Measurements from ENCODE around the gene USP3.
"Not testable (repeated sequence)": the region's sequence is repeated elsewhere in the genome, so short reads cannot be mapped to it uniquely, and the experiment has no call there.

USP3 gene

GRCh38 chr15:63617627-63618026 is 113.2 kb downstream of the USP3 start:
- not testable (repeated sequence) for ATAC-seq

DNA sequence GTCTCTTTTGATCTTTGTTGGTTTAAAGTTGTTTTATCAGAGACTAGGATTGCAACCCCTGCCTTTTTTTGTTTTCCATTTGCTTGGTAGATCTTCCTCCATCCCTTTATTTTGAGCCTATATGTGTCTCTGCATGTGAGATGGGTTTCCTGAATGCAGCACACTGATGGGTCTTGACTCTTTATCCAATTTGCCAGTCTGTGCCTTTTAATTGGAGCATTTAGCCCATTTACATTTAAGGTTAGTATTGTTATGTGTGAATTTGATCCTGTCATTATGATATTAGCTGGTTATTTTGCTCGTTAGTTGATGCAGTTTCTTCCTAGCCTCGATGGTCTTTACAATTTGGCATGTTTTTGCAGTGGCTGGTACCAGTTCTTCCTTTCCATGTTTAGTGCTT is 116.4 kb downstream of the USP3 start:
- not testable (repeated sequence) for ATAC-seq

- TF ChIP-seq ZFP30 (CRISPR knock-in tag; IDR thresholded peaks at IDR 0.05) (no peak), CSDC2 (CRISPR knock-in tag; IDR thresholded peaks at IDR 0.05) (no peak), POU6F1 (CRISPR knock-in tag; IDR thresholded peaks at IDR 0.05; ENCODE audit: borderline replicate concordance, low read depth) (no peak), GLIS3 (CRISPR knock-in tag; IDR thresholded peaks at IDR 0.05) (no peak), ISL1 (CRISPR knock-in tag; IDR thresholded peaks at IDR 0.05) (no peak), RARB (CRISPR knock-in tag; IDR thresholded peaks at IDR 0.05) (no peak), ARNTL (CRISPR knock-in tag; IDR thresholded peaks at IDR 0.05; ENCODE audit: borderline replicate concordance, low read depth) (no peak), PPARA (CRISPR knock-in tag; IDR thresholded peaks at IDR 0.05; ENCODE audit: borderline replicate concordance) (no peak), ESRRG (CRISPR knock-in tag; IDR thresholded peaks at IDR 0.05) (no peak), TCF4 (CRISPR knock-in tag; IDR thresholded peaks at IDR 0.05; ENCODE audit: borderline replicate concordance) (no peak), TOX (CRISPR knock-in tag; IDR thresholded peaks at IDR 0.05; ENCODE audit: borderline replicate concordance) (no peak), ZNF8 (CRISPR knock-in tag; IDR thresholded peaks at IDR 0.05) (no peak), ZC3H10 (CRISPR knock-in tag; IDR thresholded peaks at IDR 0.05) (no peak), OSR1 (CRISPR knock-in tag; IDR thresholded peaks at IDR 0.05) (no peak), BACH2 (CRISPR knock-in tag; IDR thresholded peaks at IDR 0.05; ENCODE audit: borderline replicate concordance) (no peak), ZNF565 (CRISPR knock-in tag; conservative IDR thresholded peaks at IDR 0.05; ENCODE audit: low read depth) (no peak)
- TF ChIP-seq, protein P1, sequence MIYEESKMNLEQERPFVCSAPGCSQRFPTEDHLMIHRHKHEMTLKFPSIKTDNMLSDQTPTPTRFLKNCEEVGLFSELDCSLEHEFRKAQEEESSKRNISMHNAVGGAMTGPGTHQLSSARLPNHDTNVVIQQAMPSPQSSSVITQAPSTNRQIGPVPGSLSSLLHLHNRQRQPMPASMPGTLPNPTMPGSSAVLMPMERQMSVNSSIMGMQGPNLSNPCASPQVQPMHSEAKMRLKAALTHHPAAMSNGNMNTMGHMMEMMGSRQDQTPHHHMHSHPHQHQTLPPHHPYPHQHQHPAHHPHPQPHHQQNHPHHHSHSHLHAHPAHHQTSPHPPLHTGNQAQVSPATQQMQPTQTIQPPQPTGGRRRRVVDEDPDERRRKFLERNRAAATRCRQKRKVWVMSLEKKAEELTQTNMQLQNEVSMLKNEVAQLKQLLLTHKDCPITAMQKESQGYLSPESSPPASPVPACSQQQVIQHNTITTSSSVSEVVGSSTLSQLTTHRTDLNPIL (CRISPR knock-in tag; IDR thresholded peaks at IDR 0.05; ENCODE audit: low read depth): no peak
- TF ChIP-seq, protein P2, sequence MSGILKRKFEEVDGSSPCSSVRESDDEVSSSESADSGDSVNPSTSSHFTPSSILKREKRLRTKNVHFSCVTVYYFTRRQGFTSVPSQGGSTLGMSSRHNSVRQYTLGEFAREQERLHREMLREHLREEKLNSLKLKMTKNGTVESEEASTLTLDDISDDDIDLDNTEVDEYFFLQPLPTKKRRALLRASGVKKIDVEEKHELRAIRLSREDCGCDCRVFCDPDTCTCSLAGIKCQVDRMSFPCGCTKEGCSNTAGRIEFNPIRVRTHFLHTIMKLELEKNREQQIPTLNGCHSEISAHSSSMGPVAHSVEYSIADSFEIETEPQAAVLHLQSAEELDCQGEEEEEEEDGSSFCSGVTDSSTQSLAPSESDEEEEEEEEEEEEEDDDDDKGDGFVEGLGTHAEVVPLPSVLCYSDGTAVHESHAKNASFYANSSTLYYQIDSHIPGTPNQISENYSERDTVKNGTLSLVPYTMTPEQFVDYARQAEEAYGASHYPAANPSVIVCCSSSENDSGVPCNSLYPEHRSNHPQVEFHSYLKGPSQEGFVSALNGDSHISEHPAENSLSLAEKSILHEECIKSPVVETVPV (CRISPR knock-in tag; IDR thresholded peaks at IDR 0.05): no peak
- TF ChIP-seq, protein P3, sequence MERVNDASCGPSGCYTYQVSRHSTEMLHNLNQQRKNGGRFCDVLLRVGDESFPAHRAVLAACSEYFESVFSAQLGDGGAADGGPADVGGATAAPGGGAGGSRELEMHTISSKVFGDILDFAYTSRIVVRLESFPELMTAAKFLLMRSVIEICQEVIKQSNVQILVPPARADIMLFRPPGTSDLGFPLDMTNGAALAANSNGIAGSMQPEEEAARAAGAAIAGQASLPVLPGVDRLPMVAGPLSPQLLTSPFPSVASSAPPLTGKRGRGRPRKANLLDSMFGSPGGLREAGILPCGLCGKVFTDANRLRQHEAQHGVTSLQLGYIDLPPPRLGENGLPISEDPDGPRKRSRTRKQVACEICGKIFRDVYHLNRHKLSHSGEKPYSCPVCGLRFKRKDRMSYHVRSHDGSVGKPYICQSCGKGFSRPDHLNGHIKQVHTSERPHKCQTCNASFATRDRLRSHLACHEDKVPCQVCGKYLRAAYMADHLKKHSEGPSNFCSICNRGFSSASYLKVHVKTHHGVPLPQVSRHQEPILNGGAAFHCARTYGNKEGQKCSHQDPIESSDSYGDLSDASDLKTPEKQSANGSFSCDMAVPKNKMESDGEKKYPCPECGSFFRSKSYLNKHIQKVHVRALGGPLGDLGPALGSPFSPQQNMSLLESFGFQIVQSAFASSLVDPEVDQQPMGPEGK (CRISPR knock-in tag; IDR thresholded peaks at IDR 0.05; ENCODE audit: borderline replicate concordance): no peak
- TF ChIP-seq, protein P4, sequence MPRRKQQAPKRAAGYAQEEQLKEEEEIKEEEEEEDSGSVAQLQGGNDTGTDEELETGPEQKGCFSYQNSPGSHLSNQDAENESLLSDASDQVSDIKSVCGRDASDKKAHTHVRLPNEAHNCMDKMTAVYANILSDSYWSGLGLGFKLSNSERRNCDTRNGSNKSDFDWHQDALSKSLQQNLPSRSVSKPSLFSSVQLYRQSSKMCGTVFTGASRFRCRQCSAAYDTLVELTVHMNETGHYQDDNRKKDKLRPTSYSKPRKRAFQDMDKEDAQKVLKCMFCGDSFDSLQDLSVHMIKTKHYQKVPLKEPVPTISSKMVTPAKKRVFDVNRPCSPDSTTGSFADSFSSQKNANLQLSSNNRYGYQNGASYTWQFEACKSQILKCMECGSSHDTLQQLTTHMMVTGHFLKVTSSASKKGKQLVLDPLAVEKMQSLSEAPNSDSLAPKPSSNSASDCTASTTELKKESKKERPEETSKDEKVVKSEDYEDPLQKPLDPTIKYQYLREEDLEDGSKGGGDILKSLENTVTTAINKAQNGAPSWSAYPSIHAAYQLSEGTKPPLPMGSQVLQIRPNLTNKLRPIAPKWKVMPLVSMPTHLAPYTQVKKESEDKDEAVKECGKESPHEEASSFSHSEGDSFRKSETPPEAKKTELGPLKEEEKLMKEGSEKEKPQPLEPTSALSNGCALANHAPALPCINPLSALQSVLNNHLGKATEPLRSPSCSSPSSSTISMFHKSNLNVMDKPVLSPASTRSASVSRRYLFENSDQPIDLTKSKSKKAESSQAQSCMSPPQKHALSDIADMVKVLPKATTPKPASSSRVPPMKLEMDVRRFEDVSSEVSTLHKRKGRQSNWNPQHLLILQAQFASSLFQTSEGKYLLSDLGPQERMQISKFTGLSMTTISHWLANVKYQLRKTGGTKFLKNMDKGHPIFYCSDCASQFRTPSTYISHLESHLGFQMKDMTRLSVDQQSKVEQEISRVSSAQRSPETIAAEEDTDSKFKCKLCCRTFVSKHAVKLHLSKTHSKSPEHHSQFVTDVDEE (CRISPR knock-in tag; IDR thresholded peaks at IDR 0.05): no peak
- ATAC-seq: no peak
These were observed 119.0 kb downstream of the USP3 start for GRCh38 chr15:63623232-63623969.

Measured in SK-N-SH treated with all-trans-retinoic acid at 6 μM for 48 hours (cell line).